Keratinocyte (primary cell): ENCODE measurements around the gene SOHLH1. TPM values are rescaled to one million over a fixed set of nuclear protein-coding genes. Genes with fewer than 3 reads are reported as not detected.

Source experiments
- DNase-seq: peaks from one replicate; pipeline ENCODE4 v3.0.0-alpha.2; 2011; ENCODE audit warnings: low read depth, missing footprints, low spot score
- FAIRE-seq: peaks from 2 replicates; lab custom pipeline; 2011; peaks lifted over from hg19 to GRCh38; lab: Jason Lieb, UNC
- H2AFZ ChIP-seq: 2 replicates; pipeline ENCODE4 v1.6.0; 2012; ENCODE audit warnings: low read length, control low read depth, inconsistent platforms; ENCODE audit not compliant: control insufficient read depth
- H3K27ac ChIP-seq: 2 replicates; pipeline ENCODE4 v1.5.1; 2011; ENCODE audit warnings: low read length; ENCODE audit not compliant: control insufficient read depth, insufficient read depth
- H3K27me3 ChIP-seq: 3 replicates; pipeline ENCODE4 v1.6.0; 2011; ENCODE audit warnings: low read length; ENCODE audit not compliant: control insufficient read depth, insufficient read depth; ENCODE audit errors: extremely low read depth
- H3K36me3 ChIP-seq, 2 experiments: 2 replicates in 1 of 2; 3 replicates in 1 of 2; pipeline ENCODE4 v1.5.1; 2011; ENCODE audit warnings: low read length in 2 of 2, mild to moderate bottlenecking in 1 of 2; ENCODE audit not compliant: control insufficient read depth in 2 of 2, insufficient read depth in 2 of 2; ENCODE audit errors: extremely low read depth in 1 of 2
- H3K4me1 ChIP-seq: 3 replicates; pipeline ENCODE4 v1.5.1; 2011; ENCODE audit warnings: low read length; ENCODE audit not compliant: control insufficient read depth, insufficient read depth; ENCODE audit errors: extremely low read depth
- H3K4me2 ChIP-seq: 3 replicates; pipeline ENCODE4 v1.6.0; 2011; ENCODE audit warnings: low read depth, low read length; ENCODE audit not compliant: control insufficient read depth, insufficient read depth; ENCODE audit errors: extremely low read depth
- H3K4me3 ChIP-seq, 3 experiments: fragments of 200-600 bp in 1 of 3; sonication (generic) in 1 of 3; 2 replicates in 2 of 3; 3 replicates in 1 of 3; pipeline ENCODE4 v1.5.1; 2011 to 2016; ENCODE audit warnings: low read length in 3 of 3, mild to moderate bottlenecking in 3 of 3, control low read depth in 2 of 3, inconsistent platforms in 1 of 3, low read depth in 1 of 3, mixed read lengths in 1 of 3, mixed run types in 1 of 3, moderate library complexity in 1 of 3; ENCODE audit not compliant: control insufficient read depth in 2 of 3, insufficient read depth in 2 of 3; ENCODE audit errors: extremely low read depth in 1 of 3
- H3K79me2 ChIP-seq: 2 replicates; pipeline ENCODE4 v1.6.0; 2012; ENCODE audit warnings: low read length; ENCODE audit not compliant: control insufficient read depth, insufficient read depth
- H3K9ac ChIP-seq: 3 replicates; pipeline ENCODE4 v1.6.0; 2011; ENCODE audit warnings: low read length; ENCODE audit not compliant: control insufficient read depth, insufficient read depth; ENCODE audit errors: extremely low read depth
- H3K9me1 ChIP-seq: 3 replicates; pipeline ENCODE4 v1.6.0; 2011; ENCODE audit warnings: low read length; ENCODE audit not compliant: control insufficient read depth, insufficient read depth; ENCODE audit errors: extremely low read depth
- H3K9me3 ChIP-seq: 2 replicates; pipeline ENCODE4 v1.5.1; 2012; ENCODE audit warnings: low read depth, low read length; ENCODE audit not compliant: control insufficient read depth
- H4K20me1 ChIP-seq: 3 replicates; pipeline ENCODE4 v1.6.0; 2011; ENCODE audit warnings: low read length; ENCODE audit not compliant: control insufficient read depth, insufficient read depth; ENCODE audit errors: extremely low read depth
- EZH2 ChIP-seq: IDR thresholded peaks from one replicate; pipeline ENCODE4 v1.6.1; 2012; ENCODE audit warnings: inconsistent platforms, mild to moderate bottlenecking, low read length, moderate library complexity
- dilution Hi-C: fragments of 300-500 bp; cut with MboI; formaldehyde crosslinking; loops from one replicate; pipeline ENCODE4 v1.7.0; 2020; ENCODE audit warnings: low sequenced_read_pairs; ENCODE audit not compliant: extremely low pct_ligation_motif_present
- polyA plus RNA-seq, 5 experiments: library from polyadenylated mRNA; depleted of rRNA in 3 of 5; stranded (reverse) in 3 of 5; stranded (forward) in 1 of 5; unstranded in 1 of 5; fragments of >200 nt; gene quantifications; 1 replicate in 1 of 5; 2 replicates in 3 of 5; 3 replicates in 1 of 5; pipeline versions ENCODE4 v1.2.1 to v1.2.3, GENCODE V29; 2011 to 2012; ENCODE audit warnings: missing spikeins in 2 of 5, low read depth in 1 of 5, low replicate concordance in 1 of 5
- TF ChIP-seq, protein P1 (sequence below), 3 experiments: IDR thresholded peaks in 1 of 3; conservative IDR thresholded peaks in 1 of 3; optimal IDR thresholded peaks in 1 of 3; 2 replicates in 2 of 3; 3 replicates in 1 of 3; pipeline versions ENCODE3 to v1.5.1; 2011; ENCODE audit warnings: low read length in 3 of 3, mild to moderate bottlenecking in 3 of 3, moderate library complexity in 2 of 3, control low read depth in 1 of 3, inconsistent platforms in 1 of 3; ENCODE audit not compliant: insufficient read depth in 2 of 3; ENCODE audit errors: extremely low read depth in 1 of 3

The SOHLH1 gene
- polyA plus RNA-seq, 1 donor (not counting 4 experiments of a cell fraction or from before 2014, with no cell fraction given), result not detected

DNA sequence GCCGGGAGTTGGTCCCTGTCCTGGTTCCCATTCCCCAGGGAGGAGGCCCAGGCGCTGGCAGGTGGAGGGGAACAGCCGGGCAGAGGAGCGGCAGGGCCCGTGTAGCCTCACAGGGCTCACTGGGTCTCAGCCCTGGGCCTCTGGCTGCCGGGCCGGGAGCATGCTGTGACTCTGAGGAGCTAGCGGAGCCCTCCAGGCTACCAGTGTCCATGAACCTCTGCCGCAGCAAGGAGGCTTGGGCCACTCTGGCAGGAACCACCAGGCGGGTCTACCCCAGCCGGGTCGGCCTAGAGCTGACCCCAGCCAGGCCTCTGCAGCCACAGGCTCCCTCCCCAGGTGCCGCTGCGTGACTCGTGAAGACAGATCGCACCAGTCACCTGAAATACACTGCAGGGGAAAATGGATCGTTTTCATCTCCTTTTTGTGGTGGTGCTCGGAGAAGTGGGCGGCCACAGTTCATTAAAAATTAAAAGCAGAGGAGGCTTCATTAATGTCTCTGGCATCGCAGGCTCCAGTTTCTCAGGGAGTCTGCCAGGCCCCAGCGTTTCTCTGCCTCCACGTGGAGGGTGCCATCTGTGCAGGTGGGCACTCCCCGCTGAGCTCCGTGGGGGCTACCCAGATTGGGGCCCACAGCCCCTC is 46.5 kb upstream of the SOHLH1 start:
- H3K4me3 ChIP-seq, result no peak overlapping the region
- no peak for FAIRE-seq
- H3K9ac ChIP-seq, result no peak overlapping the region
- no peaks in the 10 kb centered on the region for H3K36me3 ChIP-seq
- H3K27ac ChIP-seq, result no peak overlapping the region
- no peaks in the 10 kb centered on the region for H3K27me3 ChIP-seq
- no peak for DNase-seq
- H3K9me1 ChIP-seq, result no peaks in the 10 kb centered on the region
- TF ChIP-seq, protein P1, sequence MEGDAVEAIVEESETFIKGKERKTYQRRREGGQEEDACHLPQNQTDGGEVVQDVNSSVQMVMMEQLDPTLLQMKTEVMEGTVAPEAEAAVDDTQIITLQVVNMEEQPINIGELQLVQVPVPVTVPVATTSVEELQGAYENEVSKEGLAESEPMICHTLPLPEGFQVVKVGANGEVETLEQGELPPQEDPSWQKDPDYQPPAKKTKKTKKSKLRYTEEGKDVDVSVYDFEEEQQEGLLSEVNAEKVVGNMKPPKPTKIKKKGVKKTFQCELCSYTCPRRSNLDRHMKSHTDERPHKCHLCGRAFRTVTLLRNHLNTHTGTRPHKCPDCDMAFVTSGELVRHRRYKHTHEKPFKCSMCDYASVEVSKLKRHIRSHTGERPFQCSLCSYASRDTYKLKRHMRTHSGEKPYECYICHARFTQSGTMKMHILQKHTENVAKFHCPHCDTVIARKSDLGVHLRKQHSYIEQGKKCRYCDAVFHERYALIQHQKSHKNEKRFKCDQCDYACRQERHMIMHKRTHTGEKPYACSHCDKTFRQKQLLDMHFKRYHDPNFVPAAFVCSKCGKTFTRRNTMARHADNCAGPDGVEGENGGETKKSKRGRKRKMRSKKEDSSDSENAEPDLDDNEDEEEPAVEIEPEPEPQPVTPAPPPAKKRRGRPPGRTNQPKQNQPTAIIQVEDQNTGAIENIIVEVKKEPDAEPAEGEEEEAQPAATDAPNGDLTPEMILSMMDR (optimal IDR thresholded peaks at IDR 0.05 in 1 of 3, IDR thresholded peaks at IDR 0.05 in 1 of 3, conservative IDR thresholded peaks at IDR 0.05 in 1 of 3; ENCODE audit: extremely low read depth in 1 of 3, insufficient read depth in 2 of 3, low read length in 3 of 3), result no peak
- no peak for TF ChIP-seq EZH2
- no peaks in the 10 kb centered on the region for H3K79me2 ChIP-seq
- H3K9me3 ChIP-seq, result no peaks in the 10 kb centered on the region
- no peak overlapping the region for H3K4me2 ChIP-seq
- dilution Hi-C loops, result no loop called here
- H3K4me1 ChIP-seq, result no peaks in the 10 kb centered on the region
- no peak overlapping the region for H2AFZ ChIP-seq
- no peaks in the 10 kb centered on the region for H4K20me1 ChIP-seq

DNA sequence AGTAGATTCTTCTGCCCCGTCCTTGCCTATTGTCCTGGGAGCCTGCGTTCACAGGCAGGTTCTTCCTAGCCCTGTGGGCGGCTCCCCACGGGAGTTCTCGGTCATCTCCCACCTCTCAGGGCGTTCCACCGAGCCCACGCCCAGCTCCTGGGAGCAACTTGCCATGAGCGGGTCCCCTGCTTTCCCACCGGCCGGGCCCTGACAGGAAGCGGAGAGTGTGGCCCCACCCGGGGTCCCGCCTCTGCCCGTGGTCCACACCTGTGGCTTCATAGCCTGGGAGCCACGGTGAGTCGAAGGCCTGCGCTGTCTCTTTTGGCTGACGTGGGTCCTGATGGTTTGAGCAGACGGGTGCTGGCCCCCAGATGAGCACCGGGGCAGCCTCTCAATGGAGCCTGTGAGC is 45.9 kb upstream of the SOHLH1 start:
- Histone ChIP-seq H3K9me3 (no peaks in the 10 kb centered on the region), H3K27me3 (no peaks in the 10 kb centered on the region), H3K27ac (no peak overlapping the region), H3K4me1 (no peaks in the 10 kb centered on the region), H2AFZ (no peak overlapping the region), H3K79me2 (no peaks in the 10 kb centered on the region), H3K9me1 (no peaks in the 10 kb centered on the region), H3K36me3 (no peaks in the 10 kb centered on the region), H3K4me3 (no peak overlapping the region), H4K20me1 (no peaks in the 10 kb centered on the region), H3K4me2 (no peak overlapping the region), H3K9ac (no peak overlapping the region)
- FAIRE-seq (no peak), DNase-seq (no peak)
- dilution Hi-C loops, result no loop called here
- TF ChIP-seq, protein P1 (optimal IDR thresholded peaks at IDR 0.05 in 1 of 3, IDR thresholded peaks at IDR 0.05 in 1 of 3, conservative IDR thresholded peaks at IDR 0.05 in 1 of 3; ENCODE audit: extremely low read depth in 1 of 3, insufficient read depth in 2 of 3, low read length in 3 of 3), result no peak
- no peak for TF ChIP-seq EZH2
